Activated T-helper 1 cell treated with Interleukin-2 at 50 U/mL for 16 hours (primary cell): ENCODE measurements around the gene RALGAPB.

Source experiments
- DNase-seq: peaks from one replicate; pipeline ENCODE4 v3.0.0-alpha.2; 2020; ENCODE audit warnings: low read depth

Gene RALGAPB

DNA sequence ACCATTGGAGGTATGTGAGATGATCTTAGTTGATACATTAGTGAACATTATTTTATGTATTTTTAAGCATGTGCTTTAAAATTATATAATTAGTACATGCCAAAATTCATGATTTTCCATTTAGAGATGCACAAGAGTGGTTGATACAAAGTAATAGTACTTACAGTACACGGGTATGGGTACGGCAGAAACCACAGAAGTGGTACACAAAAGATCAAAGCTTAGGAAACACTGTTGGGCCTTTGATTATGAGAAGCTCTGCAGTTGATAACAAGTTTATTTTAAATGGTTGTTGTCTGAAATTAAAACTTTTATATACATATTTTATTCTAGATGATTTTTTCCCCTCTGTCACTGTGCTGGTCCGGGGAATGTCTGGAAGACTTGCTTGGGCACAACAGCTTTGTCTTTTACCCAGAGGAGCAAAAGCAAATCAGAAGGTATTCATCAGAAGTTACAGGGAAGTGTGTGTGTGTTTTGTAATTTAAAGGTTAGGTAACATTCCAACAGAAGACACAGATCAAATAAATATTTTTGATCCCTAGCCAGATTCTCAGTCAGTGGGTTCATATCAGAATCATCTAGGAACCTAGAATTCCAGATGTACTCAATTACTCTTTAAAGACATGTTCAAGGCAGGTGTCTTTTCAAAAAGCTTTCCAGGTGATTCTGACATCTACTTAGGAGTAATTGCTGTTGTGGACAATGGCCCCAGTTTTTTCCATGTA, 75.9 kb downstream of the RALGAPB start:
- no peak for DNase-seq

- DNase-seq, result no peak
Measured at GRCh38 chr20:38550274-38550673, 77.6 kb downstream of the RALGAPB start.

GRCh38 chr20:38551056-38551626, 78.5 kb downstream of the RALGAPB start:
- no peak for DNase-seq

DNA sequence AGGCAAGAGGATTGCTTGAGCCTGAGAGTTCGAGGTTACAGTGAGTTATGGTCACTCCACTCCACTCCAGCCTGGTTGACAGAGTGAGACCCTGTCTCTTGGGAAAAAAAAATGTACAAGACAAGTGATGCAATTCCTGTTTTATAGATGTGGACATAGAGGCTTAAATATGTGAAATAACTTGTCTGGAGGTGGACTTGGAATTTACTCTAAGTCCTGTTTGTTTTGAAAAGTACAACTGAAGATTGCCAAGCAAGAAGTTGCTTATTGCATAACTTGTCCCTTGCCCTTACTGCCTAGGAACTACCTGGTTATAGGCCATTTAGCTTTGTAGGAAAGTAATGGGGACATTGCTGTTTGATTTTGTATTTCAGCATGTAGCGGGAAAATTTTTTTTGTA, 82.3 kb downstream of the RALGAPB start:
- no peak for DNase-seq

DNA sequence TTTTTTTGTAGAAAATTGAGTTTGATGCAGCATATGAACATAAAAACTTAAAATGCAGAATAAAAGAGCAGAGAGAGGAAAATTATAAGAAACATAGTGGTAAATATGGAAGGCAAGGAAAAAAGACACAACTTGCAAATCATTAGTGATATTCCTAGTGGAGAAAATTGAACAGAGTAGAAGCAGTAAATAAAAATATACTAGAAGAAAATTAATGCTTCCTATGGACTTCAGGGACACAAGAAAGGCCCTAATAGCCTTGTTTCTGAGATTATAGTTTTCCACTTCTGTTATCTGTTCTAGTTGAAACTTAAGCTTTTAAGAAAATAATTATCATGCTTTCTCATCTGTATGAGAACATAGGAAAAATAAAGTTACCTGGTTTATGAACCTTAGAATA, 82.8 kb downstream of the RALGAPB start:
- DNase-seq, result no peak

DNA sequence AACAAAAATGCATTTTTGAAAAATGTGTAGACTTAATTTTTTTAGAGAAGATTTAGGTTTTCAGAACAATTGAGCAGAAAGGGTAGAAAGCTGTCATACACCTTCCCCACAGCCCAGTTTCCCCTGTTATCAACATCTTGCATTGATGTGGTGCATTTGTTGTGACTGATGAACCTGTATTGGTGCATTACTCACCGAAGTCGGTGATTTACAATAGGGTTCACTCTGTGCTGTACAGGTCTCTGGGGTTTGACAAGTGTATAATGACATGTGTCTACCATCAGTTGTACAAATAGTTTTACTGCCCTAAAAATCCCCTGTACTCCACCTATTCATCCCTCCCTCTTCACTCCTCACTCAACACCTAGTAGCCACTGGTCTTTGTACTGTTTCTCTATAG, 84.5 kb downstream of the RALGAPB start:
- no peak for DNase-seq

- no peak for DNase-seq
Measured at GRCh38 chr20:38558596-38559360, 86.1 kb downstream of the RALGAPB start.

- no peak for DNase-seq
Measured at GRCh38 chr20:38559764-38560163, 87.1 kb downstream of the RALGAPB start.

GRCh38 chr20:38563802-38564431, 91.3 kb downstream of the RALGAPB start:
- no peak for DNase-seq

- no peak for DNase-seq
Measured at GRCh38 chr20:38564680-38565079, 92.0 kb downstream of the RALGAPB start.

GRCh38 chr20:38566036-38566598, 93.5 kb downstream of the RALGAPB start:
- DNase-seq, result no peak

DNA sequence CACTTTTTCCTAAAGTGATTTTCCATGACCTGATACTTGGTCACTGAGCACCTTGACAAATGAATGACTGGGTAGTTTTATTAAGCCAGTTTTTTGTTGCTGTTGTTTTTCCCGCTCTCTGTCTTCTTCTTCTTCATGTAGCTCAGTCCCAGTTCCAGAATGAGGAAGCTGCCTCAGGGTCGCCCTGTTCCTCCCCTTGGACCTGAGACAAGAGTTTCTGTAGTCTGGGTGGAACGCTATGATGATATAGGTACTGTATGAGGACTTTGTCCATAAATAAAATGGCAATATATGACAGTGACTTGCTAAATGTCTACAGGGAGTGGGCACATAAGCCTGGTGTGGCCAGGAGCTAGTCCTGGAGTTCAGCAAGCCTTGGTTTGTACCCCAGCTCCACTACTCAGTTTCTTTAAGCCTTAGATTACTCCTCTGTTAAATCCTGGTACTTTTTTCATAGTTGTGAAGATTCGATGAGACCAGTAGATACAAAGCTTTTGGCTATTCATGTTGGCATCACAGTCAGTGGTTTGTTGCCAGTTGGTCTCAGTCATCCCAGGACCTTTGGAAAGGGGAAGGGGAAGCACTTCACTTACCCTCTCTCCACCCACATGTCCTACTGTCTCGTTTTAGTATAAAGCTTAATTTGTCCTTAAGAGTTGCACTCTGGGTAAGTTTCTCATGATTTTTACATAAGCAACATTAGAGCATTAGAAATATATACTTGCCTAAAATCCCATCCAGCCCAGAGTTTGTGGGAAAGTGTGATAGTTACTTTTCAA, 97.3 kb downstream of the RALGAPB start:
- no peak for DNase-seq

DNA sequence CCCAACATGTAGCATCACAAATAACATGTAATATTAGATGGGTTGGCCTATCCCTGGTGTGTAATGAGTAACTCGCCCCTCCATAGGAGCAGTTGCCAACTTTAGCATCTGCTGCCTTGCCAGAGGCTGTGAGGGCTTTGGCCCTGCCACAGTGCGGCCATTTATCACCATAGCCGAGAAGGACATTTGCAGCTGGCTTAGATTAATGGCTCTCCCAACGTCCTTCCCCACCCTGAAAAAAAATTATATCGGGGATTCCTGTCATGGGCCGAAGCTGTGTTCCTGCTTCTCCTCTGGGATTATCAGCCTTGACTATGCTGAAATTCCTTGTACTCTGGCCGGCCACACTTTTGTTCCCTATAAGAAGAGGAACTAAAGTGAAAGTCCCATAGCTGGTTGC, 100.8 kb downstream of the RALGAPB start:
- DNase-seq, result no peak

- DNase-seq, result no peak
Measured at GRCh38 chr20:38579219-38579910, 106.7 kb downstream of the RALGAPB start.

- no peak for DNase-seq
Measured at GRCh38 chr20:38579921-38580320, 107.3 kb downstream of the RALGAPB start.

DNA sequence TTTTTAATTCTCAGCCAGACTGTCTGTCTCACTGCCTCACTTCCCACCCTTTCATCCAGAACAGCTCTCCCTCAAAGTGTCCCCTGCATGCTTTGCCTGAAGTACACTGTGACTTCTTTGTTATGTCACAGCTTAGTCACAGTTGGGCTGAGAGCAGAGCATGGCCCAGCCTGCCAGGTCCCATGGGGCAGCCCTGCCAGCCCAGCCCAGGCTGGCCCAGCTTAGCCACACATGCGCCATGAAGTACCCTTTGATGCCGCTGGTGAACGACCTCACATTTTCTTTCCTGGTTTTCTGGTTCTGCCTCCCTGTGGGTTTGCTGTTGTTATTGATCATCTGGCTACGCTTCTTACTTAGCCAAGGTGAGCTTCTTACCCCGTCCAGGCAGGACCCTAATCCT, 108.4 kb downstream of the RALGAPB start, which contains the start of gene ADIG:
Gene ADIG, plus strand, starts transcription at position 185 of the 400 bp plus-strand sequence. Its CDS starts 54 bp downstream, at position 239.
- DNase-seq, result no peak

- DNase-seq, result no peak
Measured at GRCh38 chr20:38581830-38582358, 109.3 kb downstream of the RALGAPB start.

DNA sequence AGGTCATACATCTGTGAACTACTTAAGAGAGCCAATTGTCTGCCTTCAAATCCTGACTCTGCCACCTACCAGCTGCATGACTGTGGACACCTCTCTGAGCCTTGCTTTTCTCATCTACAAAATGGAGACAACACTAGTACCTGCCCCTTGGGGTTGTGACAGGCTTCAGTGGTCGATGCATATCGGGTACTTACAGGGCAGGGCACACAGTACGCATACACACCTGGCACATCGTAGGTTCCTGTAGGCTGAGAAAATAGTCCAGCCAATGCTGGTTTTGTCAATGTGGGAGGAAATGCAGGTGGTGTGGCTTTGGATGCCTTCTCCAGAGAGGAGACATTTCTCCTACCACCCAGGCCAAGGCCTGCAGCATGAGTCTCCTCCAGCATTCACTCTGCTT, 110.7 kb downstream of the RALGAPB start:
- DNase-seq, result no peak

DNA sequence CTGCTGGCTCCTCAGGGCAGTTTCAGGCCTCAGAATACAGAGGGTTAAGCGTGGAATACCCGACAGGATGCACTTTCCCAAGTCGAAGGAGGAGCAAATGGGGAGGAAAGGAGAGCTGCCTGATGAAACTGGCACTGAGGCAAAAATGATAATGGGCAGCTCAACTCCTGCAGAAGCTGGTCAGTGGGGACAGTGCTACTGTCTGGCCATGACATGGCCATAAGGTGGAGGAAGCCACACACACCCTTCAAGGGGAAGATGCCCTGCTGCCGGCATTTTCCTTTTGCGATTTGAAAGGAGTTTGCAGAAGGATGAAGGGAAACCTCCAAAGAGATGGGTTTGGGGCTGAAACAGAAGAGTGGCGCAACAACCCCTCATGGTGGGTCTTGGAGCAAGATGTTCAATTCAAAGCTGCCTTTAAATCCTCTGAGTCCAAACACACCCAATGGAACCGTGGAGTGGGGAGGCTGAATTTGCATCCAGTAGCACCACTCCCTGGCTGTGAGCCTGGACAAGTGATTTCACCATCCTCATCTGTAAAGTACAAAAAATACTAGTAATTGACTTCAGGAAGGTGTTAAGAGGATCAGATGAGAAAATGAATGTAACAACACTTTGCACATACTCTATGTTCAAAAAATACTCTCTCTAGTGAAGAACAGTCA, 111.6 kb downstream of the RALGAPB start:
- DNase-seq, result no peak
